Activated CD4-positive, alpha-beta T cell treated with anti-CD3 and anti-CD28 coated beads, Interleukin-2, amount 10 ng/mL, durations not matched to agents 24 days and 14 days (primary cell): ENCODE results near the gene GOPC. TPM values are rescaled to one million over a fixed set of nuclear protein-coding genes. Genes with fewer than 3 reads are reported as not detected.

Experiments
- DNase-seq: peaks from one replicate; pipeline ENCODE4 v3.0.0; 2022
- H3K27ac Mint-ChIP-seq: one replicate; pipeline ENCODE4 v1.8.0; 2022; ENCODE audit warnings: mild to moderate bottlenecking, mixed read lengths
- H3K27me3 Mint-ChIP-seq: one replicate; pipeline ENCODE4 v1.8.0; 2022; ENCODE audit warnings: mixed read lengths
- H3K36me3 Mint-ChIP-seq: one replicate; pipeline ENCODE4 v1.8.0; 2022; ENCODE audit warnings: low read depth, mild to moderate bottlenecking, mixed read lengths
- H3K4me1 Mint-ChIP-seq: one replicate; pipeline ENCODE4 v1.8.0; 2021; ENCODE audit warnings: mixed read lengths
- H3K4me3 Mint-ChIP-seq: one replicate; pipeline ENCODE4 v1.8.0; 2022; ENCODE audit warnings: mild to moderate bottlenecking, moderate library complexity, mixed read lengths
- H3K9me3 Mint-ChIP-seq: one replicate; pipeline ENCODE4 v1.8.0; 2021; ENCODE audit warnings: mixed read lengths
- intact Hi-C: fragments of 100-400 bp; cut with micrococcal nuclease; formaldehyde crosslinking; loops from one replicate; pipeline ENCODE4 v1.15.1; 2023
- total RNA-seq: library from RNA; stranded (reverse); gene quantifications from 2 replicates; pipeline ENCODE4 v1.2.3, GENCODE V29; 2022

The GOPC gene
- total RNA-seq, 1 donor from 2014 or later: 22.2 TPM

DNA sequence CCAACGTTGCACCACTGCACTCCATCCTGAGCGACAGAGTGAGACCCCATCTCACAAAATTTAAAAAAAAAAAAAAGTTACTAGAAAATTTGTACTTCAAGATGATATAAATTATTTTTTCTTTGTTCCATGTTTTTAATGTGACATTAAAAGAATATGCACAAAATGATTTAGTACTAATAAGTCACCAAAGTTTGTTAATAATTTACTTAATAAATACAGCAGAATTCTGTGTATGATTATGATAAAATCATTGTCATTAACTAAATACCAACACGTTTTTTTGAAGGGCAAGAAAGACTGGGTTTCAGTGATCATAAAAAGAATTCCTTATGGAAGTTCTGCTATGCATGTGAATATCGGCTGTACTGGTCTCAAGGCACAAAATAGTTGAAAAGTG lies 28.1 kb downstream of the GOPC start:
- no peak for DNase-seq
- intact Hi-C loops: no loop called here
- Mint-ChIP-seq H3K27ac (no peak overlapping the region), H3K36me3 (peaks cover 36% of the 10 kb centered on the region), H3K9me3 (no peaks in the 10 kb centered on the region), H3K4me3 (no peak overlapping the region), H3K27me3 (no peaks in the 10 kb centered on the region), H3K4me1 (peaks cover 2% of the 10 kb centered on the region)

DNA sequence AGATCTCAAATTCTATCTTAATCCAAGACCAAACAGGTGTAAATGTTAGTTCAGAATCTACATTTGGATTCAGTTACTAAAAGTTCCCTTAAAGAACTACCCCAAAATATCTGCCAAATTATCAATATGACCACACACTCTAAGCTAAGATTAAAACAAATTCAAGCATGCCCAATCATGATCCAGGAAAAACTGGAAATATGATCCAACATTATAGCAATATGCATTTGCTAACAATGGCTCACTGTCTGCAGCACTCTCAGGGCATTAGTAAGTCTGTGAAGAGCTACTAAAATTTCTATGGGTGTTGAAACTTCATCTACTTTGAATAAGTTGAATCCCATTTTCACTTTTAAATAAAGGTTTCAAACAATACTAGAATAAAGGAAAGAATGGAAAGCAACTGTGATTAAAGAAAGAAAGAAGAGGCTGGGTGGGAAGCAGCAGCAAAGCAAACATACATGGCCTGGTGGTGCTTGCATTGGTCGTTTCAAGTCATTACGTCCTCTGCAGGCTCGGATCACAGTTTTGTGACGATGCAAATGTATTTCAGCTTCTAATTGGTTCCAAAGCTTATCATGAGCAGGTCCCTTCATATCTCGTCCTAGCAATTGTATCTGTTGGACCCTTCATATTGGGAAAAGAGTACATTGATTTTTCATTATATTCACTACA lies 29.2 kb downstream of the GOPC start:
- intact Hi-C loops: no loop called here
- no peaks in the 10 kb centered on the region for H3K9me3 Mint-ChIP-seq
- peaks cover 39% of the 10 kb centered on the region for H3K36me3 Mint-ChIP-seq
- no peak overlapping the region for H3K27ac Mint-ChIP-seq
- peaks cover 7% of the 10 kb centered on the region for H3K4me1 Mint-ChIP-seq
- H3K27me3 Mint-ChIP-seq: no peaks in the 10 kb centered on the region
- H3K4me3 Mint-ChIP-seq: no peak overlapping the region
- no peak for DNase-seq

GRCh38 chr6:117568831-117569410 lies 33.4 kb downstream of the GOPC start:
- no peaks in the 10 kb centered on the region for H3K9me3 Mint-ChIP-seq
- peaks cover 46% of the 10 kb centered on the region for H3K36me3 Mint-ChIP-seq
- DNase-seq: no peak
- peaks cover 7% of the 10 kb centered on the region for H3K4me1 Mint-ChIP-seq
- H3K4me3 Mint-ChIP-seq: no peak overlapping the region
- intact Hi-C loops: loop anchor here (1.0 to 2.0 kb wide), 2 partner anchors 20 to 33 kb away; partner anchors contain the start of gene GOPC
- H3K27me3 Mint-ChIP-seq: no peaks in the 10 kb centered on the region
- H3K27ac Mint-ChIP-seq: no peak overlapping the region

DNA sequence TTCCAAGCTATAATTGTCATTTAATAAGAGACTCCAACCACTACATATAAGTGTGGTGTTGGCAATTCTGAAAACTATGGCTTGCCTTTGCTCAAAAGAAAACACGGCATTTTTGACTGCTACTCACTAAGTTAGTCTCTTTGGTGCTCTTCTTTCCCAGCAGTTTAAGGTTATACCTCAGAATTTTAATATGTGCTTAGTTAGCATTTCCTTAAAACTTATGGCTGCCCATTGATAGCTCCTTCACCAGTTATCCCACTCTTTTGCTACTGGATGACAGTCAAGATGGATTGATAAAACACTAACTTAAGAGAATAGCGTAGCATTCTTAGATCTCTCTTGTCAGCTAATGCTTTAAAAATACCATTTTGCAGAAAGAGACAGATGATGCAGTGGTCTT lies 34.1 kb downstream of the GOPC start:
- intact Hi-C loops: loop anchor here (2.0 kb wide), 1 partner anchor 19 kb away; no protein-coding TSS in a partner anchor
- H3K4me3 Mint-ChIP-seq: no peak overlapping the region
- H3K4me1 Mint-ChIP-seq: peaks cover 7% of the 10 kb centered on the region
- H3K9me3 Mint-ChIP-seq: no peaks in the 10 kb centered on the region
- no peak overlapping the region for H3K27ac Mint-ChIP-seq
- H3K36me3 Mint-ChIP-seq: peaks cover 43% of the 10 kb centered on the region
- no peaks in the 10 kb centered on the region for H3K27me3 Mint-ChIP-seq
- no peak for DNase-seq

GRCh38 chr6:117564681-117565080 lies 37.6 kb downstream of the GOPC start:
- no peak for DNase-seq
- intact Hi-C loops: no loop called here
- Mint-ChIP-seq H3K4me3 (no peak overlapping the region), H3K9me3 (no peaks in the 10 kb centered on the region), H3K27me3 (no peaks in the 10 kb centered on the region), H3K36me3 (peaks cover 33% of the 10 kb centered on the region), H3K4me1 (peaks cover 7% of the 10 kb centered on the region), H3K27ac (no peak overlapping the region)

- Mint-ChIP-seq H3K36me3 (peaks cover 17% of the 10 kb centered on the region), H3K4me1 (no peaks in the 10 kb centered on the region), H3K9me3 (no peaks in the 10 kb centered on the region), H3K27ac (no peak overlapping the region), H3K4me3 (no peak overlapping the region), H3K27me3 (no peaks in the 10 kb centered on the region)
- intact Hi-C loops: no loop called here
- DNase-seq: no peak
Observed at GRCh38 chr6:117561128-117561527, 41.2 kb downstream of the GOPC start.

GRCh38 chr6:117559299-117559698 lies 43.0 kb downstream of the GOPC start:
- no peak for DNase-seq
- no peak overlapping the region for H3K27ac Mint-ChIP-seq
- H3K36me3 Mint-ChIP-seq: peaks cover 12% of the 10 kb centered on the region
- peaks cover 2% of the 10 kb centered on the region for H3K27me3 Mint-ChIP-seq
- no peaks in the 10 kb centered on the region for H3K4me1 Mint-ChIP-seq
- H3K4me3 Mint-ChIP-seq: no peak overlapping the region
- intact Hi-C loops: loop anchor here (5.0 kb wide), 1 partner anchor 212 kb away; no protein-coding TSS in a partner anchor
- H3K9me3 Mint-ChIP-seq: no peaks in the 10 kb centered on the region

- Mint-ChIP-seq H3K4me1 (no peaks in the 10 kb centered on the region), H3K27ac (no peak overlapping the region), H3K9me3 (no peaks in the 10 kb centered on the region), H3K27me3 (peaks cover 2% of the 10 kb centered on the region), H3K4me3 (no peak overlapping the region), H3K36me3 (peaks cover 12% of the 10 kb centered on the region)
- intact Hi-C loops: loop anchor here (5.0 kb wide), 1 partner anchor 212 kb away; no protein-coding TSS in a partner anchor
- DNase-seq: no peak
Observed at GRCh38 chr6:117558818-117559217, 43.5 kb downstream of the GOPC start.

DNA sequence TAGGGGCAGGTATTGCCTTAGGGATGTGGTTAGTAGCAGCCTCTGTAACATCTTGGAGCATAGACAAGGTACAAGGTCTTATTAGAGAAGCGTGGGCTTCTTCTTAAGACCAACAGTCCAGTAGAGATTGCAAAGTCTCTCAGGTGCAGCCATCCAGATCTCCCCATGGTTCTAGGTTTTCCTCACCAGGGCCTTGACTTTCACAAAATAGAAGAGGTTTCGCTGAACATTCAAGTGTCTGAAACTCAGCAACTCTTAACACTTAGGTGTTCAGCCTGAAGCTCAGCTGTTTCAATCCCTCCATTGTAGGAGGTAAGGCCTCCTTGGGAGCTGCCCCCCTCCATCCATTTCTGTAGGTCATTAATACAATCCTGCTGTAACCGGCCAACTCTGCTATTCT lies 44.4 kb downstream of the GOPC start:
- no peak for DNase-seq
- Mint-ChIP-seq H3K4me1 (no peaks in the 10 kb centered on the region), H3K36me3 (peaks cover 10% of the 10 kb centered on the region), H3K27me3 (peaks cover 2% of the 10 kb centered on the region), H3K27ac (peak overlapping the region; percentile 52), H3K4me3 (no peak overlapping the region), H3K9me3 (no peaks in the 10 kb centered on the region)
- intact Hi-C loops: loop anchor here (2.0 to 5.0 kb wide), 2 partner anchors 47 to 211 kb away; no protein-coding TSS in a partner anchor

- H3K27me3 Mint-ChIP-seq: peaks cover 2% of the 10 kb centered on the region
- no peak overlapping the region for H3K27ac Mint-ChIP-seq
- H3K36me3 Mint-ChIP-seq: peaks cover 3% of the 10 kb centered on the region
- H3K4me1 Mint-ChIP-seq: peaks cover 1% of the 10 kb centered on the region
- H3K4me3 Mint-ChIP-seq: no peak overlapping the region
- no peaks in the 10 kb centered on the region for H3K9me3 Mint-ChIP-seq
- intact Hi-C loops: loop anchor here (1.0 to 5.0 kb wide), 5 partner anchors 8 to 209 kb away; no protein-coding TSS in a partner anchor
- DNase-seq: peak; percentile 86
Observed at GRCh38 chr6:117555882-117556498, 46.3 kb downstream of the GOPC start.

DNA sequence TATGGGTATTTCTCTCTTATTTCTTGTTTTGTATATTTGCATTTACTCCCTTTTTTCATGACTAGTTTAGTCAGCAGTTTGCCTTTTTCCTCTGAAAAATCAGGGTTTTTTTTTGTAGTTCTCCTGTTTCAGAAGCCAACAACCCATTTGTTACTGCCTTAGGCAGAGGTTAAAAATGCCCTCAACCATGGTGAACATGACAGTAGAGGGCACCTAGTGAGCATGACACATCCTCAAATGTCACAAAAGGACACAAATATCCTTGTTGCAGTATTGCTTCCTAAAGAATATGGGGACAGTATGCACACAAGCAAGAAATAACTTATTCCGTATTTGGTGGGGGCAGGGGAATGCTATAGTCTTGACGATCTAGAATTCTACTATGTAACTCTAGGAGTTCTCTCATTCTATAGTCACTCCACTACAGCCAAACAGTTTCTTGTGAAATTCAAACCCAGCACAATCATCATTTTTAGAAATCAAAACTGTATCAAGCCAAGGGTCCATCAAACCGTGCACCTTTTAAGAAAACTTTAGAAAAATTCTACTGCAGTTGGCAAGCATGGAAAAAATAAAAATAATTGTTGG lies 47.0 kb downstream of the GOPC start:
- Mint-ChIP-seq H3K4me3 (no peak overlapping the region), H3K4me1 (peaks cover 7% of the 10 kb centered on the region), H3K27me3 (peaks cover 2% of the 10 kb centered on the region), H3K9me3 (no peaks in the 10 kb centered on the region), H3K27ac (no peak overlapping the region), H3K36me3 (peaks cover 3% of the 10 kb centered on the region)
- intact Hi-C loops: loop anchor here (5.0 kb wide), 1 partner anchor 208 kb away; no protein-coding TSS in a partner anchor
- DNase-seq: no peak

DNA sequence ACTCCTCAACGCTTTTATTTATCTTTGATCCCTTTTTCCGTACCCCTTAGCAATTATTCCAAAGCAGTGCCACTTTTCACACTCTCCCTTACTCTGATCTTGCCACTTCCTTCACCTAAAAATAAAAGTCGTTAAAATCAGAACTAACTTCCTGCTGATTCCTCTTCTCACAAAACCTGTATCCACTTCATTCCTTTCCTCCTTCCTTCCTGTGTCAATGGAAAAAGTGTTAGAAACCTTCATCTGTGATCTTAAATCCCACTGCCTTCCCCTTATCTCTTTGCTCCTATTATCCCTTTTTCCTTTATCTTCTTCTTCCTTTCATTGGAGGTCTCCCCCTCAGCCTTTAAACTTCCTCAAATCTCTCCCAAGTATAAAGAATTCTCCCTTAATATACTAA lies 49.2 kb downstream of the GOPC start:
- no peaks in the 10 kb centered on the region for H3K36me3 Mint-ChIP-seq
- intact Hi-C loops: no loop called here
- no peak for DNase-seq
- peaks cover 26% of the 10 kb centered on the region for H3K4me1 Mint-ChIP-seq
- H3K27me3 Mint-ChIP-seq: peaks cover 2% of the 10 kb centered on the region
- no peak overlapping the region for H3K27ac Mint-ChIP-seq
- no peak overlapping the region for H3K4me3 Mint-ChIP-seq
- no peaks in the 10 kb centered on the region for H3K9me3 Mint-ChIP-seq

GRCh38 chr6:117552618-117553017 lies 49.7 kb downstream of the GOPC start:
- Mint-ChIP-seq H3K36me3 (no peaks in the 10 kb centered on the region), H3K4me1 (peaks cover 27% of the 10 kb centered on the region), H3K4me3 (no peak overlapping the region), H3K27me3 (peaks cover 2% of the 10 kb centered on the region), H3K27ac (no peak overlapping the region), H3K9me3 (no peaks in the 10 kb centered on the region)
- no peak for DNase-seq
- intact Hi-C loops: no loop called here
